GM15510 (cell line): Measurements from ENCODE around the gene ASH1L.

Experiments
- POLR2A ChIP-seq: IDR thresholded peaks from 3 replicates; pipeline ENCODE4 v1.6.1; 2011; ENCODE audit warnings: borderline replicate concordance; ENCODE audit not compliant: insufficient read length; ENCODE audit errors: extremely low read depth

ASH1L gene

DNA sequence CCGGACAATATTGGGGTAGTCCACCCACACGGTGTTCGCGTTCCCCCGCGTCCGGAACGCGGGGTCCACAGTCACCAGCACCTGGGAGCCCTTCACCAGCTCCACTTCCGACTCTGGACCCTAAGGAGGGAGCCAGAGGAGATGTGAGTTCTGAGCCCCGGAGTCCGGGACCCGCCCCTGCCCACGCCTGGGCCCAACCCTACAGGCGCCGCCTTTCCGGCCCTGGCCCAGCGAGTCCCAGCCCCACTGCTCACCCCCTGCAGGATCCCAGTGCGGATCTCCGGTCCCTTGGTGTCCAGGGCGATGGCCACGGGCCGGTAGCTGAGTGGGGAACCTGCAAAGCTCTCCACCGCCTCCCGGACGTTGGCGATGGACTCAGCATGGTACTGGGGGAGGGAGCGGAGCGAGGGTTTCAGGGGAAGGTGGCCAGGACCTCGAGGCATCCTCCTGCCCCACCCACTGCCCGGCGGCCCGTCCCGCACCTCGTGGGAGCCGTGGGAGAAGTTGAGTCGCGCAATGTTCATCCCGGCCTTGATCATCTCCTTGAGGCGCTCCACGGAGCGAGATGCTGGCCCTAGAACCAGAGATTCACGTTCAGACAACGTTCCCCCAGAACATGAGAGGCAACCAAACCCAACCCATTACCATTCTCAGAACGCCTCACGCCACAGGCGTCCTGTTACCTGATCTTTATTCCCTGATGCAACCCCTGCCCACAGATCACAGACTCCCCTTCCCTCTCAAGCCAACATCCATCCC is 267.2 kb downstream of the ASH1L start:
- no peak for TF ChIP-seq POLR2A

DNA sequence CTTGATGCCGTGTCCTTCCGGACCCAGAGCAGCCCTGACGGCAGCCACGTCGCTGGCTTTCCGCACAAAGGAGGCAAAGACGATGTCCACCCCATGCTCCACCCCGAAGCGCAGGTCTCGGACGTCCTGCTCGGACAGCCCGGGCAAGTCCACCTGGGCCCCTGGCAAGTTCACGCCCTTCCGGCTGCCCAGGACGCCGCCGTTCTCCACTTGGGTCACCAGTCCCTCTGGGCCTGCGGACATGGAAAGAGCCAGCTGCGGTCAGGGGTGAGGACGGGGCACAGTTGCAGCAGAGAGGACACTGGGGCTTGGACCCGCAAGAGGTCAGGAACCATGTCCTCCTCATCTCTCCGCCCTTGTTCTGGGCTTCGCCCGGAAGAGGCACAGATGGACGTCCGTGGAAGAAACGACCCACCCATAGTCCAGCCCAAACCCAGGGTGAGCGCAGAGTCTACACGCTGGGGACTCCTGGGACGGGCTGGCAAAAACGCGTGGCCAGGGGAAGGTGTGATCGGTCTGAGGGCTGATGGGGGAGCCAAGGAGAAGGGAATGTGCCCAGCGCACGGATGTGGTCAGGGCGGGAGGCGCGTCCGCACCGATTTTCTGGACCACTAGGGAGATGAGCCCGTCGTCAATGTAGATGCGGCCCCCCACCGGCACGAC is 268.0 kb downstream of the ASH1L start:
- TF ChIP-seq POLR2A, result no peak

GRCh38 chr1:155293086-155293749 is 269.4 kb downstream of the ASH1L start:
- TF ChIP-seq POLR2A, result no peak

DNA sequence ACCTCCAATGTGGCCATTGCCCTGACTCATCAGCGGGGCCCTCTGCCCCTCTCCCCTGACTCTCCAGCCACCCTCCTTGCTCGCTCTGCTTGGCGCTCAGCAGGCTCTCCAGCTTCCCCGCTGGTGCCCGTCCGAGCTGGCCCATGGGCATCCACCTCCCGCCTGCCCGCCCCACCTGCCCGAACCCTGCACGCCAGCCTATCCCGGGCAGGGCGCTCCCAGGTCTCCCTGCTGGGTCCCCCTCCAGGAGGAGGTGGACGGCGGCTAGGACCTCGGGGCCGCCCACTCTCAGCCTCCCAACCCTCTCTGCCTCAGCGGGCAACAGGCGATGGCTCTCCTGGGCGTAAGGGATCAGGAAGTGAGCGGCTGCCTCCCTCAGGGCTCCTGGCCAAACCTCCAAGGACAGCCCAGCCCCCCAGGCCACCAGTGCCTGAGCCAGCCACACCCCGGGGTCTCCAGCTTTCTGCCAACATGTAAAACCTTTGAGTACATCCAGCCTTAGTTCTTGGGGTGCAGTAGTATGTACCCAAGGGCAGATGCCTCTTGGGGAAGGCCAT is 274.5 kb downstream of the ASH1L start:
- no peak for TF ChIP-seq POLR2A

DNA sequence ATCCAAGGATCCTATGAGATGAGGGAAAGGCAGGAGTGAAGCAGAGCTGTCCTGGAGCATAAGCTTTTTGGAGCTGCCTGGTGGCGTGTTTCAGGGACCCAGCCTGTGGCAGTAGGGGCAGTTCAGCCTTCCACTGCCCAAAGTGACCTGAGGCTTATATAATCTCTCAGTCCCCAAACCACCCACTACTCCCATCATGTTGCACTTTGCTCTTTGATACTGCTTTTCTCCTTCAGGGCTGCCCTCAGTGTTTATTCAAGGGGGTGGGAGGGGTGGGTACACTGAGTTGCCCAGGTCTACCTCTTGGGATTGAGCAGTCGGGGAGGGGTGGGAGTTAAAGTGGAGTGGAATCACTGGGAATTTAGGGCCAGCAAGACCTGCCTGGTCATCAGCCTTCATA is 276.1 kb downstream of the ASH1L start:
- TF ChIP-seq POLR2A, result no peak

DNA sequence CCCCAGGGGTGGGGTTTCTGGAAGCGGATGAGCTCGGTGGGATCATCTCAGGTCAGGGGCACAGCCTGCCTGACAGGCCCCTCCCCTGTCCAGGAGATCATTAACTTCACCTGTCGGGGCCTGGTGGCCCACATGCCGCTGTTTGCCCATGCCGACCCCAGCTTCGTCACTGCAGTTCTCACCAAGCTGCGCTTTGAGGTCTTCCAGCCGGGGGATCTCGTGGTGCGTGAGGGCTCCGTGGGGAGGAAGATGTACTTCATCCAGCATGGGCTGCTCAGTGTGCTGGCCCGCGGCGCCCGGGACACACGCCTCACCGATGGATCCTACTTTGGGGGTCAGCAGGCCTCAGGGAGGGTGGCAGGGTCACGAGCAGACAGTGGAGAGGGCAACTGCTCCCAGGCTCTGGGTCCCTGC is 277.0 kb downstream of the ASH1L start:
- TF ChIP-seq POLR2A, result no peak
